Bone marrow (tissue), 2 donors: Measurements from ENCODE around the gene SCYGR7.

Source experiments
- DNase-seq, 2 donors: peaks; one replicate each; lab custom pipeline; 2025; lab: John Stamatoyannopoulos, UW

SCYGR7 gene

DNA sequence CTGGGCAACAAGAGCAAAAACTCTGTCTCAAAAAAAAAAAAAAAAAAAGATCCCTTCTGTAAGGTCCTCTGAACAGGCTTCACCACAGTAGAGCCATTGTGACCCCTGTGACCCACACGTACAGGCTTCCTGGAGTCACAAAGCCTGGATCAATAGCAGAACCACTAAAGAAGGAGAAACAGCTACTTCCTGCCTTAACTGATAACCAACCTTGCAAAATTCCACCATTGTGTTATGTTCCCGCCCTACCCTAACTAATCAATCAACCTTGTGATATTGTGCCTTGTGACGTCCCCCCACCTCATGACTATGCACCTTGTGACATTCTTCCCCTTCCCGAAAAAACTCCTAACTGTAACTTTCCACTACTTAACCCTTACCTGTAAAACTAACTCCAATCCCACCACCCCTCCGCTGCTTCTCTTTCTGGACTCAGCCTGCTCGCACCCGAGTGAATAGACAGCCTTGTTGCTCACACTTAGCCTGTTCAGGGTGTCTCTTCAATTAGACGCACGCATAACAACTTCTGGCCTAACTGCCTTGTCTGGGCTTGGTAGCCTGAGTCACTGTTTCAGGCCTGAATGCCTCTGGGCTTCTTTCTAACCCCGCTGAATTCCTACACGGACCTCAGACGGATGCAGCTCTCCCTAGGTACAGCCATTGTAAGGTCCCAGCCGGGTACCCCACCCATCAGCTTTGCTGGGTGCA is 31.4 kb downstream of the SCYGR7 start:
- no peak for DNase-seq

GRCh38 chr2:227761740-227762476 is 33.8 kb downstream of the SCYGR7 start:
- no peak for DNase-seq

DNA sequence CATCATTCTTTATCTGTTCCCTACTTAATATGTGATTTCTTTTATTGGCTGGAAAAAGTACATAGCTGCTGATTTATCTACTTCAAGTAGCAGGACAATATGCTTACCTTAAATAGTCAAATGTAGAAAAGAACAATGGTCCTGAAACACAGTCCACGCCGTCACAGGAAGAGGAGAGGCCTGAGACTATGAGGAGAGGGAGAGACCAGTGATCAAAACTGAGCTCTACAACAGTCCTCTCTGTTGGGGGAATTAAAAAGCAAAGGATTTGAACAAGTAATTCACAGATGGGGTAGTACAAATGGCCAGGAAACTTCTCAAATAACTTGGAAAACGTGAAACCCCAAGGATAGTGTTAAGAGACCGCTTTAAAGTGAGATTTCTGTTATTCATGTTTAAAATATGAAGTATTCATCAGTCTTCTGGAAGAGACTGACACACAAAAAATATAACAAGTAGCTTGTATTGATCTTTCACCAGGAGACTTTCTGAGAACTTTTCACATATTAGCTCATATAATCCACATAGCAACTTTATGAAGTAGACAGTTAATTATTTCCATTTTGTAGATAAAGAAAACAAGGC is 37.7 kb downstream of the SCYGR7 start:
- DNase-seq, result no peak

DNA sequence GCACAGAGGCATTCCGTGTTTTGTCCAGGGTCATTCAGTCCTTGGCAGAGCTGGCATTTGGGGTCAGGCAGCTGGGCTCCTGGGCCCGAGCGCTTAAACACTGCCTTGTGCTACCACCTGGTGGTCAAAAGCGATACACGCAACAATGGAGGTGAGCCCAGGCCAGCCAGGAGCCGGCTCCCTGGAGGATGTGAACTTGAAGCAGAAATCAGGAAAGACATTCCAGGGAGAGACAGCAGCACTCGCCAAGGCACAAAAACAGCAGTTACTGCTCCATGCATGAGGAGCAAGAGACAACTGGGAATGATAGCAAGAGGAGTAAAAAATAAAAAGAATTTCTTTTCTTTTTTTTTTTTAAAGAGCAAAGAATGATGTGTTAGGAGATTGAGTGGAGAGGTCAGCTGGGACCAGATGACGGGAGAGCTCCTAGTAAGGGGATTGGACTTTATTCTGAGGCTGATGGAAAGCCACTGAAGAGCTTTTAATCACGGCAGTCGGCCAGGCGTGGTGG is 38.3 kb downstream of the SCYGR7 start:
- peak in 1 of 2 donors; percentile 6 for DNase-seq

DNA sequence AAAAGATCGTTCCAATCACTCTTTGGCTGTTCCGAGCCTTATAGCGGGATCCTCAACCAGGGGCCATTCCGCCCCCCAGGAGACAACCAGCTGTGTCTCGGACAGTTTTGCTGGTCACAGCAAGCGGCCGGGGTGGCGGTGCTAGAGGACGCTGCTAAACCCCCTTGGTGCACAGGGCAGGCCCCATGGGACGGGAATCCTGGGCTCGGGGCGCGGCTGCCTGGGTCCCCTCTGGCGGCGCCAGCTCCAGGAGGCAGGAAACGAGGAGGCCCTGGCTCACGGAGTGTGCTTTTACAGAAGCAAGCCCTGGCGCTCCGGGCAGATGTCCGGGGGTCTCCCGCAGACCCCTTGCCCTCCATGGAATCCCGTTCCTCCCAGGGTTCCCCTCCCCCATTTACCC is 39.7 kb downstream of the SCYGR7 start:
- DNase-seq, result no peak

GRCh38 chr2:227772197-227772661 is 44.1 kb downstream of the SCYGR7 start:
- DNase-seq, result no peak

GRCh38 chr2:227772932-227773331 is 44.8 kb downstream of the SCYGR7 start:
- DNase-seq, result no peak

DNA sequence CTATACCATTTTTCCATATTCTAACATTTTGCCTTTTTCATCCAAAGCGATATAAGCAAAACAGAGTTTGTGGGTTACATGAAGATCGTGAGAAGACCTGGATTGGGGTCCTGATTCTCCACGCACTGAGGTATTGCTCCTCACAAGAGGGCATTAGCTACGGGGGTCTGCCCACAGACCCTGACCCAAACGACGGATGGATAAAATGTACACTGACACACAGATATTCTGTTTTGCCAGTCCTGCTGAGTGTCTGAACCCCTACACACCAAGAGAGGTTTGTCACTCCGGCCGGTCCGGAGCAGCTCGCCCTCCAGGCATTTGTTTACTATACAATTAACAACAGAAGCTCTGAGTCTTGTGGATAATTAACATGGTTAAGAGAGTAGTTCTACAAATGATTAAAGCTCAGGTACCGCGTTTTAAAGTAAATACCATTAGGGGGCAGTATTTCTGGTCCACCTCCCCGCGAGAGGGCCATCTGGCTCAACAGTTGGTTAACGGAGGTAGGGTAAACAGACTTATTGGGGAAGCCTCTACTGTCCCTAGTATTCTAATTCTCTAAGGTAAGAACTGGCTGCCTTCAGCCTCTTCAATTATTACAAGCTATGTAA is 46.0 kb downstream of the SCYGR7 start:
- DNase-seq, result no peak

GRCh38 chr2:227774895-227775842 is 47.0 kb downstream of the SCYGR7 start:
- DNase-seq, result no peak
